MCF 10A (cell line): ENCODE measurements around the gene RHBG. TPM values are rescaled to one million over a fixed set of nuclear protein-coding genes. Genes with fewer than 3 reads are reported as not detected.

ENCODE experiments used
- BruUV-seq: library from RNA; stranded (reverse); fragments of 400-500 nt; replicated peaks from 2 replicates; lab custom pipeline; 2021; lab: Mats Ljungman, UMichigan
- CTCF ChIA-PET: fragments of 300-600 bp; sonication (Branson Sonifier 250); formaldehyde crosslinking; extraction: SDS; loops from one replicate; lab custom pipeline; 2021; ENCODE audit warnings: antibody characterized with exemption, inconsistent platforms; lab: Yijun Ruan, JAX
- POLR2A ChIA-PET: fragments of 300-600, 350-650 bp; sonication (Branson Sonifier 250); formaldehyde crosslinking; extraction: SDS; loops from one replicate; lab custom pipeline; 2020; ENCODE audit warnings: antibody characterized with exemption, inconsistent platforms; lab: Yijun Ruan, JAX
- DNase-seq: peaks from one replicate; pipeline ENCODE4 v3.0.0-alpha.2; 2018; ENCODE audit not compliant: unreplicated experiment
- H3K27ac Mint-ChIP-seq: one replicate; pipeline ENCODE4 v1.8.0; 2022; ENCODE audit warnings: mild to moderate bottlenecking, low read depth, mixed read lengths; ENCODE audit not compliant: unreplicated experiment
- H3K27me3 Mint-ChIP-seq: one replicate; pipeline ENCODE4 v1.8.0; 2022; ENCODE audit warnings: mixed read lengths; ENCODE audit not compliant: insufficient read depth, unreplicated experiment
- H3K36me3 Mint-ChIP-seq: one replicate; pipeline ENCODE4 v1.8.0; 2022; ENCODE audit warnings: mild to moderate bottlenecking, moderate library complexity, mixed read lengths; ENCODE audit not compliant: insufficient read depth, unreplicated experiment
- H3K4me1 Mint-ChIP-seq: one replicate; pipeline ENCODE4 v1.8.0; 2022; ENCODE audit warnings: mixed read lengths; ENCODE audit not compliant: insufficient read depth, unreplicated experiment
- H3K4me3 Mint-ChIP-seq: one replicate; pipeline ENCODE4 v1.8.0; 2022; ENCODE audit warnings: mild to moderate bottlenecking, moderate library complexity, mixed read lengths; ENCODE audit not compliant: unreplicated experiment
- H3K9me3 Mint-ChIP-seq: one replicate; pipeline ENCODE4 v1.8.0; 2022; ENCODE audit warnings: mixed read lengths; ENCODE audit not compliant: unreplicated experiment
- CTCF ChIP-seq: fragments of 200-600 bp; IDR thresholded peaks from one replicate; pipeline ENCODE4 v1.8.0; 2022; ENCODE audit warnings: antibody characterized with exemption, mild to moderate bottlenecking; ENCODE audit not compliant: unreplicated experiment
- intact Hi-C: fragments of 100-400 bp; cut with micrococcal nuclease; formaldehyde crosslinking; loops from 2 replicates; pipeline ENCODE4 v1.14.1; 2022
- total RNA-seq: library from RNA; stranded (reverse); gene quantifications from 2 replicates; pipeline ENCODE4 v1.2.3, GENCODE V29; 2022

The RHBG gene
- total RNA-seq, 1 experiment from 2014 or later = not detected

DNA sequence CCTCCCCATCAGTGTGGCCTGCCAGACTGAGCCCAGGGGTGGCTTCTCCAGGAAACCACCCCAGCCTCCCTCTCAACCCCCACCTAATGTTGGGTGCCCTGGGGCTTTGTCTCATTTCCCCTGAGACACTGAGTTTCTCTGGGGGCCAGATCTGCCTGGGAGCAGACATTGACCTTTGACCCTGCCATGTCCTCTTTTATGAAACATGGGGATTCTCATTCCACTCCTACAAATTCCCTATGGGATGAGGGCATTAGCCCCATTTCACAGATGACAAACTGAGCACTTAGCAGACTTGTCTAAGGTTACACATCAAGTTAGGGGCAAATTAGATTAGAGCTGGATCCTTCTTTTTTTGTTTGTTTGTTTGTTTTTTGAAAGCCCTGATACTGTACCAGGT lies 24.1 kb downstream of the RHBG start:
- Mint-ChIP-seq H3K4me1 (peaks cover under 1% of the 10 kb centered on the region), H3K9me3 (no peaks in the 10 kb centered on the region), H3K27ac (no peak overlapping the region), H3K36me3 (no peaks in the 10 kb centered on the region), H3K4me3 (no peak overlapping the region), H3K27me3 (no peaks in the 10 kb centered on the region)
- BruUV-seq = no TSS peak
- no peak for TF ChIP-seq CTCF
- intact Hi-C loops = no loop called here
- ChIA-PET CTCF (interaction anchor here (0.6 to 7.1 kb wide), 6 partner anchors 7 to 53 kb away, joined by 4 to 60 read pairs (median 6); no protein-coding TSS in a partner anchor), POLR2A (no interaction called here)
- DNase-seq = no peak

DNA sequence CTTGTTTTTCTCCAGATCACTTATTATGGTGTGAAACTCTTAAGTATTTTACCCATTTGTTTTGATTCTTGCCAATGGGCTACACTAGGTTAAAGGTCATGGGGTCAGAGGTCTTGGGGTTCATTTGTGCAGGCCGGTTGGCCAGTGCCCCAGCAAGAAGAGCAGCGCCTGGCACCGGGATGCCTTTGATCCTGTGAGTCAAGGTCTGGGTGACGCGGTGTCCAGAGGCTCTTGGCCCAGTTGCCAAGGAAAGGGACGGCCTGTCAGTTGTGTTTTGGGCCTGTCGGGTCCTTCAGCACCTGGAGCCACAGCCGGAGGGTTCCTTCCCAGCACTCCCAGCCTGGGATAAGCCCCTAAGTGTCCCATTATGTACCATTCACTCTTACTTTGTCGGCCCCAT lies 25.1 kb downstream of the RHBG start:
- intact Hi-C loops = no loop called here
- BruUV-seq = no TSS peak
- Mint-ChIP-seq H3K9me3 (no peaks in the 10 kb centered on the region), H3K36me3 (no peaks in the 10 kb centered on the region), H3K4me1 (peaks cover 6% of the 10 kb centered on the region), H3K27ac (no peak overlapping the region), H3K27me3 (no peaks in the 10 kb centered on the region), H3K4me3 (no peak overlapping the region)
- no peak for DNase-seq
- ChIA-PET CTCF (interaction anchor here (0.6 to 7.1 kb wide), 6 partner anchors 8 to 265 kb away, joined by 3 to 60 read pairs (median 7); no protein-coding TSS in a partner anchor), POLR2A (no interaction called here)
- no peak for TF ChIP-seq CTCF

DNA sequence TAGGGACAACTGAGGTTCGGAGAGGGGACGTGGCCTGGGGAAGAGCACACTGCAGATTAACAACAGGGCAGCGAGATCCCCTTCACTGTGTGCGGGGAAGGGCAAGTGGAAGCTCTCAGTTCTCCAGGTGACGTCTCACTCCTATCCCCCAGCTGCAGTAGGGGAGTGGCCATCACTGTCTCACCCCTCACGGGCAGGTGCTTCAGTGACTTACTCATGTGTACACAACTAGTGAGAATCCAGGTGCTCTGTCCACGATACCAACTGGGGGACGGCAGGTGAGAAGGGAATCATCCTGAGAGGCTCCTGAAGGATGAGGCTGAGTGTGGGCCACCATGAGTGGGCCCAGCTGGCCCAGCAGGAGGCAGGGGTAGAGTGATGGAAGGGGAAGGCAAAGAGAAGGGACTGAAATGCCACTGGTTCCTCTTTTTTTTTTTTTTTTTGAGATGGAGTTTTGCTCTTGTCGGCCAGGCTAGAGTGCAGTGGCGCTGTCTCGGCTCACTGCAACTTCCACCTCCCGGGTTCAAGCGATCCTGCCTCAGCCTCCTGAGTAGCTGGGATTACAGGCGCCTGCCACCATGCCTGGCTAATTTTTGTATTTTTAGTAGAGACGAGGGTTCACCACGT lies 25.9 kb downstream of the RHBG start:
- POLR2A ChIA-PET = no interaction called here
- BruUV-seq = no TSS peak
- CTCF ChIA-PET = interaction anchor here (0.6 to 7.1 kb wide), 5 partner anchors 9 to 265 kb away, joined by 3 to 60 read pairs (median 5); no protein-coding TSS in a partner anchor

More for the DNA sequence above, 25.9 kb downstream of the RHBG start:
- H3K4me3 Mint-ChIP-seq = no peak overlapping the region
- DNase-seq = no peak
- no peak for TF ChIP-seq CTCF
- H3K27me3 Mint-ChIP-seq = no peaks in the 10 kb centered on the region
- intact Hi-C loops = no loop called here
- H3K36me3 Mint-ChIP-seq = no peaks in the 10 kb centered on the region
- H3K27ac Mint-ChIP-seq = no peak overlapping the region
- peaks cover 6% of the 10 kb centered on the region for H3K4me1 Mint-ChIP-seq
- no peaks in the 10 kb centered on the region for H3K9me3 Mint-ChIP-seq
